Measurements from ENCODE around the gene SAMD3.

Gene SAMD3

GRCh38 chr6:130211691-130212090 lies 11.1 kb downstream of the SAMD3 start:
- DNase-seq (ENCODE audit: low read depth) = no peak
- no peak for TF ChIP-seq CTCF (IDR thresholded peaks at IDR 0.05; ENCODE audit: low read depth, low read length, missing control alignments)
- no peak overlapping the region for H3K4me3 ChIP-seq (ENCODE audit: low read depth, low read length)
- in situ Hi-C loops (cut with HindIII; ENCODE audit: low sequenced_read_pairs) = no loop called here

- DNase-seq (ENCODE audit: low read depth) = no peak
- no peak overlapping the region for H3K4me3 ChIP-seq (ENCODE audit: low read depth, low read length)
- no peak for TF ChIP-seq CTCF (IDR thresholded peaks at IDR 0.05; ENCODE audit: low read depth, low read length, missing control alignments)
- in situ Hi-C loops (cut with HindIII; ENCODE audit: low sequenced_read_pairs) = no loop called here
These were observed 14.6 kb downstream of the SAMD3 start for GRCh38 chr6:130207979-130208649.

- H3K4me3 ChIP-seq (ENCODE audit: low read depth, low read length) = no peak overlapping the region
- in situ Hi-C loops (cut with HindIII; ENCODE audit: low sequenced_read_pairs) = no loop called here
- no peak for TF ChIP-seq CTCF (IDR thresholded peaks at IDR 0.05; ENCODE audit: low read depth, low read length, missing control alignments)
- DNase-seq (ENCODE audit: low read depth) = no peak
These were observed 16.3 kb downstream of the SAMD3 start for GRCh38 chr6:130206479-130206878.

GRCh38 chr6:130204322-130204721 lies 18.4 kb downstream of the SAMD3 start:
- no peak for TF ChIP-seq CTCF (IDR thresholded peaks at IDR 0.05; ENCODE audit: low read depth, low read length, missing control alignments)
- no peak for DNase-seq (ENCODE audit: low read depth)
- in situ Hi-C loops (cut with HindIII; ENCODE audit: low sequenced_read_pairs) = no loop called here
- no peak overlapping the region for H3K4me3 ChIP-seq (ENCODE audit: low read depth, low read length)

GRCh38 chr6:130203370-130203769 lies 19.4 kb downstream of the SAMD3 start:
- TF ChIP-seq CTCF (IDR thresholded peaks at IDR 0.05; ENCODE audit: low read depth, low read length, missing control alignments) = no peak
- in situ Hi-C loops (cut with HindIII; ENCODE audit: low sequenced_read_pairs) = no loop called here
- no peak overlapping the region for H3K4me3 ChIP-seq (ENCODE audit: low read depth, low read length)
- no peak for DNase-seq (ENCODE audit: low read depth)

- DNase-seq (ENCODE audit: low read depth) = no peak
- in situ Hi-C loops (cut with HindIII; ENCODE audit: low sequenced_read_pairs) = no loop called here
- H3K4me3 ChIP-seq (ENCODE audit: low read depth, low read length) = no peak overlapping the region
- TF ChIP-seq CTCF (IDR thresholded peaks at IDR 0.05; ENCODE audit: low read depth, low read length, missing control alignments) = no peak
These were observed 20.0 kb downstream of the SAMD3 start for GRCh38 chr6:130202782-130203181.
